Thyroid gland (tissue), 4 donors: ENCODE data around the gene CDKN3.

Experiments used
- CTCF ChIP-seq, 6 experiments: fragments of 200-600 bp in 3 of 6; fragments of 450-650 bp in 3 of 6; sonication (generic) in 3 of 6; IDR thresholded peaks; one replicate each; pipeline ENCODE4 v1.5.1; 2016 to 2019; ENCODE audit warnings: antibody characterized with exemption in 6 of 6, mild to moderate bottlenecking in 2 of 6, inconsistent platforms in 1 of 6, moderate library complexity in 1 of 6
- POLR2A ChIP-seq, 2 donors: fragments of 450-650 bp; IDR thresholded peaks; one replicate each; pipeline ENCODE4 v1.6.1; 2017; ENCODE audit warnings: antibody characterized with exemption in 2 of 2, mild to moderate bottlenecking in 2 of 2, moderate library complexity in 1 of 2

- no peak for TF ChIP-seq POLR2A (IDR thresholded peaks at IDR 0.05)
- TF ChIP-seq CTCF (IDR thresholded peaks at IDR 0.05) = no peak
These were observed 13.0 kb upstream of the CDKN3 start for GRCh38 chr14:54383835-54384234.
